ENCODE results near the gene GOPC.

GOPC gene

GRCh38 chr6:117603821-117604220 lies 1.5 kb upstream of the GOPC start:
- H3K4me1 ChIP-seq (ENCODE audit: control insufficient read depth, low read length), result peaks cover 30% of the 10 kb centered on the region
- H3K4me3 ChIP-seq (ENCODE audit: low read length), result no peak overlapping the region
- H3K27ac ChIP-seq (ENCODE audit: low read depth, low read length), result no peak overlapping the region
- no peaks in the 10 kb centered on the region for H3K9me2 ChIP-seq (replicated peaks; ENCODE audit: control insufficient read depth, low read length)
- no peaks in the 10 kb centered on the region for H3K9me3 ChIP-seq (ENCODE audit: control insufficient read depth, insufficient read depth, low read length)
- peaks cover 9% of the 10 kb centered on the region for H4K20me1 ChIP-seq (ENCODE audit: control insufficient read depth, insufficient read depth, low read depth, low read length)
- no peak overlapping the region for H3K4me2 ChIP-seq (ENCODE audit: low read length)
- H3K36me3 ChIP-seq (ENCODE audit: control insufficient read depth, low read length), result peaks cover 20% of the 10 kb centered on the region
- H3F3A ChIP-seq (ENCODE audit: control insufficient read depth, insufficient read depth), result no peaks in the 10 kb centered on the region
- H3K27me3 ChIP-seq (ENCODE audit: control insufficient read depth, low read length), result peaks cover 3% of the 10 kb centered on the region; the same call in 1 of the 2 replicates
- peaks cover 34% of the 10 kb centered on the region for H3K79me2 ChIP-seq (ENCODE audit: control insufficient read depth, low read length)
- TF ChIP-seq CTCF (IDR thresholded peaks at IDR 0.05; ENCODE audit: low read depth, low read length, poor library complexity, severe bottlenecking) (no peak), EZH2phosphoT487 (IDR thresholded peaks at IDR 0.05; ENCODE audit: borderline replicate concordance, low read length) (no peak)

- H3K4me3 ChIP-seq (ENCODE audit: low read length), result peak overlapping the region; percentile 97
- peak overlapping the region; percentile 71 for H3K4me2 ChIP-seq (ENCODE audit: low read length)
- H3K4me1 ChIP-seq (ENCODE audit: control insufficient read depth, low read length), result peaks cover 30% of the 10 kb centered on the region
- H3K9me2 ChIP-seq (replicated peaks; ENCODE audit: control insufficient read depth, low read length), result no peaks in the 10 kb centered on the region
- H3K27me3 ChIP-seq (ENCODE audit: control insufficient read depth, low read length), result peaks cover 3% of the 10 kb centered on the region; the same call in 1 of the 2 replicates
- H3F3A ChIP-seq (ENCODE audit: control insufficient read depth, insufficient read depth), result no peaks in the 10 kb centered on the region
- peak overlapping the region; percentile 57 for H3K27ac ChIP-seq (ENCODE audit: low read depth, low read length)
- H3K36me3 ChIP-seq (ENCODE audit: control insufficient read depth, low read length), result peaks cover 28% of the 10 kb centered on the region
- peaks cover 9% of the 10 kb centered on the region for H4K20me1 ChIP-seq (ENCODE audit: control insufficient read depth, insufficient read depth, low read depth, low read length)
- peaks cover 42% of the 10 kb centered on the region for H3K79me2 ChIP-seq (ENCODE audit: control insufficient read depth, low read length)
- TF ChIP-seq CTCF (IDR thresholded peaks at IDR 0.05; ENCODE audit: low read depth, low read length, poor library complexity, severe bottlenecking) (no peak), EZH2phosphoT487 (IDR thresholded peaks at IDR 0.05; ENCODE audit: borderline replicate concordance, low read length) (no peak)
- H3K9me3 ChIP-seq (ENCODE audit: control insufficient read depth, insufficient read depth, low read length), result 0 out of 2 replicates have a peak, but pooled peaks cover 4% of the 10 kb centered on the region
These were observed 733 bp upstream of the GOPC start for GRCh38 chr6:117602899-117603588.

- TF ChIP-seq CTCF (IDR thresholded peaks at IDR 0.05; ENCODE audit: low read depth, low read length, poor library complexity, severe bottlenecking), result no peak
- TF ChIP-seq EZH2phosphoT487 (IDR thresholded peaks at IDR 0.05; ENCODE audit: borderline replicate concordance, low read length), result no peak
- Histone ChIP-seq H4K20me1 (ENCODE audit: control insufficient read depth, insufficient read depth, low read depth, low read length) (peaks cover 9% of the 10 kb centered on the region), H3F3A (ENCODE audit: control insufficient read depth, insufficient read depth) (no peaks in the 10 kb centered on the region), H3K9me3 (ENCODE audit: control insufficient read depth, insufficient read depth, low read length) (0 out of 2 replicates have a peak, but pooled peaks cover 4% of the 10 kb centered on the region), H3K27ac (ENCODE audit: low read depth, low read length) (peak overlapping the region; percentile 35), H3K4me3 (ENCODE audit: low read length) (peak overlapping the region; percentile 97), H3K4me1 (ENCODE audit: control insufficient read depth, low read length) (peaks cover 30% of the 10 kb centered on the region), H3K36me3 (ENCODE audit: control insufficient read depth, low read length) (peaks cover 41% of the 10 kb centered on the region), H3K9me2 (replicated peaks; ENCODE audit: control insufficient read depth, low read length) (no peaks in the 10 kb centered on the region), H3K79me2 (ENCODE audit: control insufficient read depth, low read length) (peaks cover 54% of the 10 kb centered on the region), H3K4me2 (ENCODE audit: low read length) (peak overlapping the region; percentile 71), H3K27me3 (ENCODE audit: control insufficient read depth, low read length) (no peaks in the 10 kb centered on the region)
These were observed 530 bp downstream of the GOPC start for GRCh38 chr6:117601811-117602150.
